ENCODE results near the gene SAP25.

SAP25 gene

GRCh38 chr7:100575206-100575631, 1.5 kb upstream of the SAP25 start:
- no peak for TF ChIP-seq CTCF (IDR thresholded peaks at IDR 0.05; ENCODE audit: low read depth, low read length, missing control alignments)
- no peak for DNase-seq (ENCODE audit: low read depth)

GRCh38 chr7:100574362-100575205, 884 bp upstream of the SAP25 start:
- DNase-seq (ENCODE audit: low read depth) = no peak
- H3K4me3 ChIP-seq (ENCODE audit: low read depth, low read length) = no peak overlapping the region
- no peak for TF ChIP-seq CTCF (IDR thresholded peaks at IDR 0.05; ENCODE audit: low read depth, low read length, missing control alignments)

More at GRCh38 chr7:100575206-100575631, 1.5 kb upstream of the SAP25 start:
- H3K4me3 ChIP-seq (ENCODE audit: low read depth, low read length) = no peak overlapping the region

- TF ChIP-seq CTCF (IDR thresholded peaks at IDR 0.05; ENCODE audit: low read depth, low read length, missing control alignments) = no peak
- no peak for DNase-seq (ENCODE audit: low read depth)
- no peak overlapping the region for H3K4me3 ChIP-seq (ENCODE audit: low read depth, low read length)
These were observed 588 bp downstream of the SAP25 start for GRCh38 chr7:100572949-100573675.

GRCh38 chr7:100572281-100572948, 1.3 kb downstream of the SAP25 start:
- no peak overlapping the region for H3K4me3 ChIP-seq (ENCODE audit: low read depth, low read length)
- no peak for TF ChIP-seq CTCF (IDR thresholded peaks at IDR 0.05; ENCODE audit: low read depth, low read length, missing control alignments)
- DNase-seq (ENCODE audit: low read depth) = no peak

- no peak overlapping the region for H3K4me3 ChIP-seq (ENCODE audit: low read depth, low read length)
- no peak for DNase-seq (ENCODE audit: low read depth)
- no peak for TF ChIP-seq CTCF (IDR thresholded peaks at IDR 0.05; ENCODE audit: low read depth, low read length, missing control alignments)
These were observed 1.9 kb downstream of the SAP25 start for GRCh38 chr7:100571829-100572116.

- DNase-seq (ENCODE audit: low read depth) = no peak
- TF ChIP-seq CTCF (IDR thresholded peaks at IDR 0.05; ENCODE audit: low read depth, low read length, missing control alignments) = no peak
- H3K4me3 ChIP-seq (ENCODE audit: low read depth, low read length) = no peak overlapping the region
These were observed 2.5 kb downstream of the SAP25 start for GRCh38 chr7:100570954-100571828.

Data from GM12864 (cell line).